ENCODE data around the gene PIN4.

DNA sequence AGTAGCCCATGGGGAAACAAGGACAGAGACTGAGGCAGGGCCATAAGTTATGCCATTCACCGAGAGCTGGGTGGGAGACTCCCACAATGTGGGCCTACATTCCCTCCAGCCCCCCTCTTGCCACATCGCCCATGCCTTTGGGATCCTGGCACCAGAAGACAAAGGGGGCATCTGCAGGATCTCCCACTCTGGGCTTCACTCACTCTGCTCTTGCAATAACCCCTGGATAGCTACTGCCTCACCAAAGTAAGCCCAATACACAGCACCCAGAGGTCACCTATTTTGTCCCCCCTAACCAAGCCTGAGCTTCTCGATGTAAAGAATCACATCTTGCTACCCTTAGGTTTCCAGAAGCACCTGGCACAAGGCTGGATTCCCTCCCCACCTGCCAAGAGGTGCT is 49.1 kb upstream of the PIN4 start:
- no peak for TF ChIP-seq EZH2 (IDR thresholded peaks at IDR 0.05; ENCODE audit: low read depth, low read length, severe bottlenecking)
- TF ChIP-seq, protein P1, sequence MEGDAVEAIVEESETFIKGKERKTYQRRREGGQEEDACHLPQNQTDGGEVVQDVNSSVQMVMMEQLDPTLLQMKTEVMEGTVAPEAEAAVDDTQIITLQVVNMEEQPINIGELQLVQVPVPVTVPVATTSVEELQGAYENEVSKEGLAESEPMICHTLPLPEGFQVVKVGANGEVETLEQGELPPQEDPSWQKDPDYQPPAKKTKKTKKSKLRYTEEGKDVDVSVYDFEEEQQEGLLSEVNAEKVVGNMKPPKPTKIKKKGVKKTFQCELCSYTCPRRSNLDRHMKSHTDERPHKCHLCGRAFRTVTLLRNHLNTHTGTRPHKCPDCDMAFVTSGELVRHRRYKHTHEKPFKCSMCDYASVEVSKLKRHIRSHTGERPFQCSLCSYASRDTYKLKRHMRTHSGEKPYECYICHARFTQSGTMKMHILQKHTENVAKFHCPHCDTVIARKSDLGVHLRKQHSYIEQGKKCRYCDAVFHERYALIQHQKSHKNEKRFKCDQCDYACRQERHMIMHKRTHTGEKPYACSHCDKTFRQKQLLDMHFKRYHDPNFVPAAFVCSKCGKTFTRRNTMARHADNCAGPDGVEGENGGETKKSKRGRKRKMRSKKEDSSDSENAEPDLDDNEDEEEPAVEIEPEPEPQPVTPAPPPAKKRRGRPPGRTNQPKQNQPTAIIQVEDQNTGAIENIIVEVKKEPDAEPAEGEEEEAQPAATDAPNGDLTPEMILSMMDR (IDR thresholded peaks at IDR 0.05; ENCODE audit: control extremely low read depth in 1 of 3, insufficient read depth in 1 of 3, low read depth in 1 of 3, low read length in 3 of 3), result no peak

Data from H1 (cell line).